ENCODE measurements around the gene REM2. TPM values are rescaled to one million over a fixed set of nuclear protein-coding genes. Genes with fewer than 3 reads are reported as not detected.

REM2 gene
- total RNA-seq, 1 experiment from 2014 or later, result 1.2 TPM

- H3K27ac ChIP-seq (ENCODE audit: insufficient read length, low read depth, low read length), result no peak overlapping the region
- H2BK20ac ChIP-seq (ENCODE audit: low read depth, low read length, poor library complexity, severe bottlenecking), result no peak overlapping the region
- no peak overlapping the region for H3K9ac ChIP-seq (ENCODE audit: extremely low read depth, insufficient read length, low read length)
- no peak overlapping the region for H4K8ac ChIP-seq (replicated peaks; ENCODE audit: insufficient read length, low read depth, low read length)
- no CpG with 5 or more reads among the region's 4 CpGs for WGBS (ENCODE audit: extremely low coverage, insufficient read length, low lambda C conversion rate)
- H3K27me3 ChIP-seq (ENCODE audit: insufficient read depth, low read length), result peaks cover 9% of the 10 kb centered on the region; the same call in 1 of the 2 replicates
- no peak overlapping the region for H2AK5ac ChIP-seq (ENCODE audit: insufficient read length, low read length)
- H3K36me3 Mint-ChIP-seq (ENCODE audit: insufficient read depth in 1 of 3, low read depth in 3 of 3), result peaks cover 0 to 2% (median 0%) of the 10 kb centered on the region in 3 experiments; a peak in 1 of 7 replicates
- H2BK12ac ChIP-seq (ENCODE audit: insufficient read length, low read depth, low read length), result no peak overlapping the region
- no peak overlapping the region for H2BK5ac ChIP-seq (ENCODE audit: insufficient read length, low read length)
- no peak overlapping the region for H2BK15ac ChIP-seq (ENCODE audit: low read depth, low read length)
- H3K27ac Mint-ChIP-seq, result no peak overlapping the region
- no peaks in the 10 kb centered on the region for H4K20me1 ChIP-seq (ENCODE audit: control insufficient read depth, insufficient read depth, insufficient read length)
- no peak overlapping the region for H3K23ac ChIP-seq (ENCODE audit: insufficient read length, low read depth, low read length)
- H3K4me2 ChIP-seq (ENCODE audit: insufficient read depth, insufficient read length, low read length), result no peak overlapping the region
- no peaks in the 10 kb centered on the region for H3K79me2 ChIP-seq (ENCODE audit: insufficient read depth, low read length)
- no peaks in the 10 kb centered on the region for H3K4me1 ChIP-seq (ENCODE audit: insufficient read depth, low read length)
- no peak overlapping the region for H3K56ac ChIP-seq (ENCODE audit: insufficient read length, low read depth, low read length)
- H4K5ac ChIP-seq (ENCODE audit: insufficient read length, low read depth, low read length), result no peak overlapping the region
- H3K4me3 Mint-ChIP-seq, result no peak overlapping the region
- peaks cover 44% of the 10 kb centered on the region for H3K27me3 Mint-ChIP-seq (ENCODE audit: low read depth)
- H3T11ph ChIP-seq (ENCODE audit: low read length), result no peak overlapping the region
- no peaks in the 10 kb centered on the region for H3K9me3 ChIP-seq (ENCODE audit: control insufficient read depth, low read depth, low read length)
- H3K4me1 Mint-ChIP-seq, result peaks cover 7 to 12% of the 10 kb centered on the region in 2 experiments
- no peak overlapping the region for H2AFZ ChIP-seq (ENCODE audit: low read length)
- H4K91ac ChIP-seq (ENCODE audit: insufficient read length, low read depth, low read length), result no peak overlapping the region
- H3K4ac ChIP-seq (ENCODE audit: low read depth, low read length), result no peak overlapping the region
- no peak for DNase-seq
- no peaks in the 10 kb centered on the region for H3K23me2 ChIP-seq (ENCODE audit: insufficient read length, low read depth, low read length, poor library complexity, severe bottlenecking)
- H3K18ac ChIP-seq (ENCODE audit: insufficient read length, low read depth, low read length), result no peak overlapping the region
- H3K14ac ChIP-seq (ENCODE audit: insufficient read depth, low read length), result no peak overlapping the region
- H2BK120ac ChIP-seq (ENCODE audit: low read depth, low read length, poor library complexity, severe bottlenecking), result no peak overlapping the region
- no peak for TF ChIP-seq CTCF (conservative IDR thresholded peaks at IDR 0.05)
- H3K9me3 Mint-ChIP-seq, result no peaks in the 10 kb centered on the region
- H3K79me1 ChIP-seq (ENCODE audit: insufficient read depth, low read depth, low read length, poor library complexity, severe bottlenecking), result no peaks in the 10 kb centered on the region
Measured at GRCh38 chr14:22893706-22894105, 10.7 kb downstream of the REM2 start.
